WTC11 (cell line): ENCODE measurements around the gene CMTM7. TPM values are rescaled to one million over a fixed set of nuclear protein-coding genes. Genes with fewer than 3 reads are reported as not detected.

Source experiments
- ATF6 ChIP-seq: sonication (generic); formaldehyde crosslinking; IDR thresholded peaks from 2 replicates; pipeline ENCODE4 v1.8.1; 2023; ENCODE audit warnings: mild to moderate bottlenecking, missing genetic modification reagents
- CREB1 ChIP-seq: sonication (generic); formaldehyde crosslinking; IDR thresholded peaks from 2 replicates; pipeline ENCODE4 v1.8.0; 2023; ENCODE audit warnings: mild to moderate bottlenecking, missing genetic modification reagents
- CREM ChIP-seq: sonication (generic); formaldehyde crosslinking; IDR thresholded peaks from 2 replicates; pipeline ENCODE4 v1.8.1; 2022; ENCODE audit warnings: mild to moderate bottlenecking, missing genetic modification reagents, moderate library complexity
- ESRRA ChIP-seq: sonication (generic); formaldehyde crosslinking; IDR thresholded peaks from 2 replicates; pipeline ENCODE4 v1.8.1; 2022; ENCODE audit warnings: mild to moderate bottlenecking, missing genetic modification reagents, borderline replicate concordance
- ETV6 ChIP-seq: sonication (generic); formaldehyde crosslinking; IDR thresholded peaks from 2 replicates; pipeline ENCODE4 v1.8.1; 2022; ENCODE audit warnings: mild to moderate bottlenecking, missing genetic modification reagents
- FOXP4 ChIP-seq: sonication (generic); formaldehyde crosslinking; IDR thresholded peaks from 2 replicates; pipeline ENCODE4 v1.8.0; 2022; ENCODE audit warnings: mild to moderate bottlenecking, missing genetic modification reagents
- HMGXB4 ChIP-seq: sonication (generic); formaldehyde crosslinking; IDR thresholded peaks from 2 replicates; pipeline ENCODE4 v1.8.1; 2023; ENCODE audit warnings: mild to moderate bottlenecking, moderate library complexity, missing genetic modification reagents
- MAX ChIP-seq: sonication (generic); formaldehyde crosslinking; IDR thresholded peaks from 2 replicates; pipeline ENCODE4 v1.8.0; 2022; ENCODE audit warnings: mild to moderate bottlenecking, missing genetic modification reagents
- MXD4 ChIP-seq: fragments of 250-450 bp; sonication (Bioruptor Pico); IDR thresholded peaks from 2 replicates; pipeline ENCODE4 v1.8.0; 2021; ENCODE audit warnings: mild to moderate bottlenecking, moderate library complexity, borderline replicate concordance
- RORB ChIP-seq: fragments of 250-450 bp; sonication (Bioruptor Pico); IDR thresholded peaks from 2 replicates; pipeline ENCODE4 v1.9.0; 2021; ENCODE audit warnings: mild to moderate bottlenecking
- USF2 ChIP-seq: sonication (generic); formaldehyde crosslinking; IDR thresholded peaks from 2 replicates; pipeline ENCODE4 v1.8.1; 2023; ENCODE audit warnings: mild to moderate bottlenecking, missing genetic modification reagents, moderate library complexity
- ZNF425 ChIP-seq: fragments of 250-450 bp; sonication (Bioruptor Pico); conservative IDR thresholded peaks from 2 replicates; pipeline ENCODE4 v1.9.0; 2021; ENCODE audit warnings: mild to moderate bottlenecking
- ZNF671 ChIP-seq: fragments of 250-450 bp; sonication (Bioruptor Pico); IDR thresholded peaks from 2 replicates; pipeline ENCODE4 v1.8.0; 2021; ENCODE audit warnings: mild to moderate bottlenecking
- total RNA-seq: library from RNA; stranded (reverse); gene quantifications from 3 replicates; pipeline ENCODE4 v1.2.3, GENCODE V29; 2021
- TF ChIP-seq, protein P1 (sequence below): sonication (generic); formaldehyde crosslinking; IDR thresholded peaks from 2 replicates; pipeline ENCODE4 v1.8.0; 2023; ENCODE audit warnings: missing genetic modification reagents, mild to moderate bottlenecking, borderline replicate concordance
- TF ChIP-seq, protein P2 (sequence below): sonication (generic); formaldehyde crosslinking; IDR thresholded peaks from 2 replicates; pipeline ENCODE4 v1.8.1; 2023; ENCODE audit warnings: mild to moderate bottlenecking, missing genetic modification reagents, borderline replicate concordance
- TF ChIP-seq, protein P3 (sequence below): fragments of 200-600 bp; IDR thresholded peaks from 2 replicates; pipeline ENCODE4 v1.8.0; 2022; ENCODE audit warnings: antibody characterized with exemption

Gene CMTM7
- total RNA-seq, 1 experiment from 2014 or later = 23.4 TPM

DNA sequence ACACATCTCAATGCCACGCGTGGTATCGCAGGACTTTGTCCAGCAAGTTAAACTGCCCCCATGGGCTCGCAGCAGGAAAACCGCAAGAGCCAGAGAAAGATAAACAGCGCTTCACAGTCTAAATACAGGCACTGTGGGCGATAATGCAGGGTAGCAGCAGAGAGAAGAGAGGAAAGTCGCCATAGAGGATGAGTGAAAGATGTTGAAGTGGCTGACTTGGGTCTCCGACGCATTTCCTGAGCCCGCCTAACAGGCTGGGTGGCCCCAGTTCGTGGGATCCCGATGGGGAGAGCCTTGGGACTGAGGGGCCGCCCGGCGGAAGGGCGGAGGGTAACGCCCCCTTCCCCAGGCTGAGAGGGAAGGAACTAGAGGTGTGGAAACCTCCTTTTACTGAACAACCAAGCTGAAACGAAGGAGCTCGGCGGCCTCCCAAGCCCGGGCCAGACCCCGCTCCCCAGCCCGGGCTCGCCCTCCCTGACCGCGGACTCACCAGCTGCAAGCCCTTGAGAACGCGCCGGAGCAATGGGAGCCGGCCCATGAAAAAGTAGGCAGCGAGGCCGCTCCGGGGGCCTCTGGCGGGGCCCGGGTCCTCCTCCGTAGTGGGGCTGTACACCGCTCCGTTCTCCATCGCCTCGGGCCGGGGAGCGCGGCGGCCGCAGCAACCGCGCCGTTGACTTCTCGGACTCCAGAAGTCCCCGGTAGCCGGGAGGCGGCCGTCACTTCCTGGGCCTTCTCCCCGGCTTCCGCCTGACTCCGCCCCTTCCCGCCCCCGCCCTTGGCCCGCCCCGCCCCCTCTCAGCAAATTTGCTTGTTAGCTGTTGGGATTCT is 110.7 kb downstream of the CMTM7 start, which contains the start of gene CMTM6 (continued):
- no peak for TF ChIP-seq USF2 (CRISPR knock-in tag)
- TF ChIP-seq, protein P1, sequence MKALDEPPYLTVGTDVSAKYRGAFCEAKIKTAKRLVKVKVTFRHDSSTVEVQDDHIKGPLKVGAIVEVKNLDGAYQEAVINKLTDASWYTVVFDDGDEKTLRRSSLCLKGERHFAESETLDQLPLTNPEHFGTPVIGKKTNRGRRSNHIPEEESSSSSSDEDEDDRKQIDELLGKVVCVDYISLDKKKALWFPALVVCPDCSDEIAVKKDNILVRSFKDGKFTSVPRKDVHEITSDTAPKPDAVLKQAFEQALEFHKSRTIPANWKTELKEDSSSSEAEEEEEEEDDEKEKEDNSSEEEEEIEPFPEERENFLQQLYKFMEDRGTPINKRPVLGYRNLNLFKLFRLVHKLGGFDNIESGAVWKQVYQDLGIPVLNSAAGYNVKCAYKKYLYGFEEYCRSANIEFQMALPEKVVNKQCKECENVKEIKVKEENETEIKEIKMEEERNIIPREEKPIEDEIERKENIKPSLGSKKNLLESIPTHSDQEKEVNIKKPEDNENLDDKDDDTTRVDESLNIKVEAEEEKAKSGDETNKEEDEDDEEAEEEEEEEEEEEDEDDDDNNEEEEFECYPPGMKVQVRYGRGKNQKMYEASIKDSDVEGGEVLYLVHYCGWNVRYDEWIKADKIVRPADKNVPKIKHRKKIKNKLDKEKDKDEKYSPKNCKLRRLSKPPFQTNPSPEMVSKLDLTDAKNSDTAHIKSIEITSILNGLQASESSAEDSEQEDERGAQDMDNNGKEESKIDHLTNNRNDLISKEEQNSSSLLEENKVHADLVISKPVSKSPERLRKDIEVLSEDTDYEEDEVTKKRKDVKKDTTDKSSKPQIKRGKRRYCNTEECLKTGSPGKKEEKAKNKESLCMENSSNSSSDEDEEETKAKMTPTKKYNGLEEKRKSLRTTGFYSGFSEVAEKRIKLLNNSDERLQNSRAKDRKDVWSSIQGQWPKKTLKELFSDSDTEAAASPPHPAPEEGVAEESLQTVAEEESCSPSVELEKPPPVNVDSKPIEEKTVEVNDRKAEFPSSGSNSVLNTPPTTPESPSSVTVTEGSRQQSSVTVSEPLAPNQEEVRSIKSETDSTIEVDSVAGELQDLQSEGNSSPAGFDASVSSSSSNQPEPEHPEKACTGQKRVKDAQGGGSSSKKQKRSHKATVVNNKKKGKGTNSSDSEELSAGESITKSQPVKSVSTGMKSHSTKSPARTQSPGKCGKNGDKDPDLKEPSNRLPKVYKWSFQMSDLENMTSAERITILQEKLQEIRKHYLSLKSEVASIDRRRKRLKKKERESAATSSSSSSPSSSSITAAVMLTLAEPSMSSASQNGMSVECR (CRISPR knock-in tag) = peak; percentile 28; the same call in 1 of the 2 replicates
- TF ChIP-seq ZNF671 (CRISPR knock-in tag) = no peak
- peak; percentile 53; the same call in 1 of the 2 replicates for TF ChIP-seq ETV6
- no peak for TF ChIP-seq RORB (CRISPR knock-in tag)
- no peak for TF ChIP-seq ZNF425
- no peak for TF ChIP-seq MAX (CRISPR knock-in tag)
- TF ChIP-seq FOXP4 (CRISPR knock-in tag) = 0 out of 2 replicates have a peak, but pooled peaks have one; percentile 23
- no peak for TF ChIP-seq ESRRA
- no peak for TF ChIP-seq MXD4
- TF ChIP-seq CREB1 (CRISPR knock-in tag) = no peak
- peak; percentile 73; the same call in 1 of the 2 replicates for TF ChIP-seq HMGXB4 (CRISPR knock-in tag)
- peak; percentile 39; the same call in 1 of the 2 replicates for TF ChIP-seq CREM (CRISPR knock-in tag)
- TF ChIP-seq, protein P2, sequence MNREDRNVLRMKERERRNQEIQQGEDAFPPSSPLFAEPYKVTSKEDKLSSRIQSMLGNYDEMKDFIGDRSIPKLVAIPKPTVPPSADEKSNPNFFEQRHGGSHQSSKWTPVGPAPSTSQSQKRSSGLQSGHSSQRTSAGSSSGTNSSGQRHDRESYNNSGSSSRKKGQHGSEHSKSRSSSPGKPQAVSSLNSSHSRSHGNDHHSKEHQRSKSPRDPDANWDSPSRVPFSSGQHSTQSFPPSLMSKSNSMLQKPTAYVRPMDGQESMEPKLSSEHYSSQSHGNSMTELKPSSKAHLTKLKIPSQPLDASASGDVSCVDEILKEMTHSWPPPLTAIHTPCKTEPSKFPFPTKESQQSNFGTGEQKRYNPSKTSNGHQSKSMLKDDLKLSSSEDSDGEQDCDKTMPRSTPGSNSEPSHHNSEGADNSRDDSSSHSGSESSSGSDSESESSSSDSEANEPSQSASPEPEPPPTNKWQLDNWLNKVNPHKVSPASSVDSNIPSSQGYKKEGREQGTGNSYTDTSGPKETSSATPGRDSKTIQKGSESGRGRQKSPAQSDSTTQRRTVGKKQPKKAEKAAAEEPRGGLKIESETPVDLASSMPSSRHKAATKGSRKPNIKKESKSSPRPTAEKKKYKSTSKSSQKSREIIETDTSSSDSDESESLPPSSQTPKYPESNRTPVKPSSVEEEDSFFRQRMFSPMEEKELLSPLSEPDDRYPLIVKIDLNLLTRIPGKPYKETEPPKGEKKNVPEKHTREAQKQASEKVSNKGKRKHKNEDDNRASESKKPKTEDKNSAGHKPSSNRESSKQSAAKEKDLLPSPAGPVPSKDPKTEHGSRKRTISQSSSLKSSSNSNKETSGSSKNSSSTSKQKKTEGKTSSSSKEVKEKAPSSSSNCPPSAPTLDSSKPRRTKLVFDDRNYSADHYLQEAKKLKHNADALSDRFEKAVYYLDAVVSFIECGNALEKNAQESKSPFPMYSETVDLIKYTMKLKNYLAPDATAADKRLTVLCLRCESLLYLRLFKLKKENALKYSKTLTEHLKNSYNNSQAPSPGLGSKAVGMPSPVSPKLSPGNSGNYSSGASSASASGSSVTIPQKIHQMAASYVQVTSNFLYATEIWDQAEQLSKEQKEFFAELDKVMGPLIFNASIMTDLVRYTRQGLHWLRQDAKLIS (CRISPR knock-in tag) = no peak
- TF ChIP-seq ATF6 = no peak
- TF ChIP-seq, protein P3, sequence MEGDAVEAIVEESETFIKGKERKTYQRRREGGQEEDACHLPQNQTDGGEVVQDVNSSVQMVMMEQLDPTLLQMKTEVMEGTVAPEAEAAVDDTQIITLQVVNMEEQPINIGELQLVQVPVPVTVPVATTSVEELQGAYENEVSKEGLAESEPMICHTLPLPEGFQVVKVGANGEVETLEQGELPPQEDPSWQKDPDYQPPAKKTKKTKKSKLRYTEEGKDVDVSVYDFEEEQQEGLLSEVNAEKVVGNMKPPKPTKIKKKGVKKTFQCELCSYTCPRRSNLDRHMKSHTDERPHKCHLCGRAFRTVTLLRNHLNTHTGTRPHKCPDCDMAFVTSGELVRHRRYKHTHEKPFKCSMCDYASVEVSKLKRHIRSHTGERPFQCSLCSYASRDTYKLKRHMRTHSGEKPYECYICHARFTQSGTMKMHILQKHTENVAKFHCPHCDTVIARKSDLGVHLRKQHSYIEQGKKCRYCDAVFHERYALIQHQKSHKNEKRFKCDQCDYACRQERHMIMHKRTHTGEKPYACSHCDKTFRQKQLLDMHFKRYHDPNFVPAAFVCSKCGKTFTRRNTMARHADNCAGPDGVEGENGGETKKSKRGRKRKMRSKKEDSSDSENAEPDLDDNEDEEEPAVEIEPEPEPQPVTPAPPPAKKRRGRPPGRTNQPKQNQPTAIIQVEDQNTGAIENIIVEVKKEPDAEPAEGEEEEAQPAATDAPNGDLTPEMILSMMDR = no peak
